ENCODE data around the gene BCKDHB. TPM values are rescaled to one million over a fixed set of nuclear protein-coding genes. Genes with fewer than 3 reads are reported as not detected.

BCKDHB gene
- total RNA-seq, 1 donor from 2014 or later, result 16.6 TPM

DNA sequence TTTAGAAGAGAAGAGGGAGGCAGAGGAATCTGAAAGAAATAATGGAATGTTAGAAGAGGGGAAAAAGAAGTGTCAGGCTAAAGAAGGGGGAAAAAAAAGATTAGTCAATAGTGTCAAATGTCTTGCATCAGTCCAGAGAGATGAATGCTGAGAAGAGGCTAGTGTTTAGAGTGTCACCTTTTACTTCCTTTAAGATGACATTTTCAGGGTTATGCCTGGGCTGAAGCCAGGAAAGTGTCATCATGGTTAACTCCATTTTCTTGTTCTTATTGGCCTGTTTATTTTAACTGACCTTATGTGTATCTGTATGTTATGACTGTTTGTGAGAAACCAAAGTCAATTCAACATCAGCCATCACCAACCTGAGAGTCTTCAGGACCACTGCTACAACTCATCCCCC lies 15.0 kb upstream of the BCKDHB start:
- Mint-ChIP-seq H3K27ac (no peak overlapping the region), H3K36me3 (ENCODE audit: low read depth) (no peaks in the 10 kb centered on the region), H3K27me3 (peaks cover 8% of the 10 kb centered on the region), H3K4me3 (no peak overlapping the region), H3K9me3 (no peaks in the 10 kb centered on the region), H3K4me1 (no peaks in the 10 kb centered on the region)
- ChIA-PET CTCF (no interaction called here), POLR2A (no interaction called here)
- ATAC-seq (ENCODE audit: low read depth) (no peak), DNase-seq (no peak)
- TF ChIP-seq CTCF (IDR thresholded peaks at IDR 0.05), result no peak
- intact Hi-C loops (cut with micrococcal nuclease), result no loop called here

DNA sequence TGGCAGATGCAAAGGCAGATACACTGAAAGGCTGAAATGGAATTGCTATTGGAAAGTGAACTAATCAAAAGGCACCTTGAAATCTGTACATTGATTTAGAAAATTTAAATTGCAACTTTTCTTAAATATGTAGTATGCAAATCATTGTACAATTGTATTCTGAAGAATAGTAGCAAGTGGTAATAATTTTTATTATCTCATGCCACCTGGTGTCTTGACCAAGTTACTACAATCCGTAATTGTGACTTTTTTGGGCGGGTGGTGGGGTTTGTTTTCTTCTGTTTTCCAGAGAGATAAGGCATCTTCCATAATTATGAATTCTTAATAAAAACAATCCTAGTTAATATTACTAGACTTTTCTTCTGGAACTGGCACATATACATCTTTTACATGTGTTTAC lies 12.5 kb upstream of the BCKDHB start:
- DNase-seq (no peak), ATAC-seq (ENCODE audit: low read depth) (peak; percentile 45)
- ChIA-PET POLR2A (no interaction called here), CTCF (interaction anchor here (1.7 to 1.8 kb wide), 2 partner anchors 9 to 144 kb away, joined by 8 to 12 read pairs; no protein-coding TSS in a partner anchor)
- intact Hi-C loops (cut with micrococcal nuclease), result loop anchor here (1.0 to 2.0 kb wide), 4 partner anchors 145 to 521 kb away; no protein-coding TSS in a partner anchor
- no peak overlapping the region for H3K4me3 Mint-ChIP-seq
- TF ChIP-seq CTCF (IDR thresholded peaks at IDR 0.05), result no peak
- H3K27me3 Mint-ChIP-seq, result peaks cover 4% of the 10 kb centered on the region
- H3K36me3 Mint-ChIP-seq (ENCODE audit: low read depth), result no peaks in the 10 kb centered on the region
- H3K27ac Mint-ChIP-seq, result no peak overlapping the region
- peaks cover 3% of the 10 kb centered on the region for H3K4me1 Mint-ChIP-seq
- no peaks in the 10 kb centered on the region for H3K9me3 Mint-ChIP-seq

DNA sequence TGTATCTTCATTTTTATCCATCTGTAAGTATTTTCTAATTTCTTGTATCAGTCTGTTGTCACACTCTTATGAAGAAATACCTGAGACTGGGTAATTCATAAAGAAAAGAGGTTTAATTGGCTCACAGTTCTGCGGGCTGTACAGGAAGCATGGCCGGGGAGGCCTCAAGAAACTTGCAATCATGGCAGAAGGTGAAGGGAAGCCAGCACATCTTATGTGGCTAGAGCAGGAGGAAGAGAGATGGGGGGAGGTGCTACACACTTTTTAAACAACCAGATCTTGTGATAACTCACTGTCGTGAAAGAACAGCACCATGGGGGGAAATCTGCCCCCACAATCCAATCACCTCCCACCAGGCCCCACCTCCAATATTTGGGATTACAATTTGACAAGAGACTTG lies 10.9 kb upstream of the BCKDHB start:
- no peaks in the 10 kb centered on the region for H3K9me3 Mint-ChIP-seq
- DNase-seq (no peak), ATAC-seq (ENCODE audit: low read depth) (no peak)
- ChIA-PET POLR2A (no interaction called here), CTCF (no interaction called here)
- no peak overlapping the region for H3K4me3 Mint-ChIP-seq
- H3K27me3 Mint-ChIP-seq, result peaks cover 2% of the 10 kb centered on the region
- peaks cover 5% of the 10 kb centered on the region for H3K4me1 Mint-ChIP-seq
- intact Hi-C loops (cut with micrococcal nuclease), result loop anchor here (2.0 kb wide), 1 partner anchor 227 kb away; no protein-coding TSS in a partner anchor
- no peak overlapping the region for H3K27ac Mint-ChIP-seq
- no peaks in the 10 kb centered on the region for H3K36me3 Mint-ChIP-seq (ENCODE audit: low read depth)
- no peak for TF ChIP-seq CTCF (IDR thresholded peaks at IDR 0.05)

DNA sequence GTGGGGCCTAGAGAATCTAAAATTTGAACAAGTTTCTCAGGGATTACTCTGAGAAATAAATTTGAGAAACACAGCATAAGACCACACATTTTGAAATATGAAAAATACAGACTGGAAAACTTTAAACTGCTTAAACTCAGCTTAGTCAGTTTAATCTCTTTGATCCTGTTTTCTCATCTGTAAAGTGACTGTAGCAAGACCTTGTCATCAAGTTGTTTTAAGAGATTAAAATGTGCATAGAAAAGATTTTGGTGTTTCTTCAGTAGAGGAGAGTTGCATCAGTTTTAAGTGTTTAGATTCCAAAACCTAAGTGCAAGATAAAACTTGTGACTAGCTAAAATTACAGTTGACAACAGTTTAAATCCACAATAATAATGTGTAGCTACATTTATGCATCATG lies 8.1 kb upstream of the BCKDHB start:
- H3K36me3 Mint-ChIP-seq (ENCODE audit: low read depth), result no peaks in the 10 kb centered on the region
- ChIA-PET POLR2A (interaction anchor here (0.5 kb wide), 1 partner anchor 10 kb away, joined by 3 read pairs; no protein-coding TSS in a partner anchor), CTCF (no interaction called here)
- H3K9me3 Mint-ChIP-seq, result no peaks in the 10 kb centered on the region
- DNase-seq, result no peak
- TF ChIP-seq CTCF (IDR thresholded peaks at IDR 0.05), result no peak
- peaks cover 5% of the 10 kb centered on the region for H3K27me3 Mint-ChIP-seq
- intact Hi-C loops (cut with micrococcal nuclease), result no loop called here
- H3K4me1 Mint-ChIP-seq, result peaks cover 5% of the 10 kb centered on the region
- ATAC-seq (ENCODE audit: low read depth), result no peak
- no peak overlapping the region for H3K27ac Mint-ChIP-seq
- H3K4me3 Mint-ChIP-seq, result no peak overlapping the region

- Mint-ChIP-seq H3K27me3 (peaks cover 10% of the 10 kb centered on the region), H3K4me1 (peaks cover 18% of the 10 kb centered on the region), H3K4me3 (no peak overlapping the region), H3K27ac (no peak overlapping the region), H3K36me3 (ENCODE audit: low read depth) (peaks cover 4% of the 10 kb centered on the region), H3K9me3 (no peaks in the 10 kb centered on the region)
- no peak for ATAC-seq (ENCODE audit: low read depth)
- ChIA-PET POLR2A (no interaction called here), CTCF (no interaction called here)
- intact Hi-C loops (cut with micrococcal nuclease), result no loop called here
- TF ChIP-seq CTCF (IDR thresholded peaks at IDR 0.05), result no peak
- DNase-seq, result no peak
These were observed 2.0 kb upstream of the BCKDHB start for GRCh38 chr6:80104520-80104919.
